Liver (tissue), 9 donors: Measurements from ENCODE around the gene GABRB1. TPM values are rescaled to one million over a fixed set of nuclear protein-coding genes. Genes with fewer than 3 reads are reported as not detected.

ENCODE experiments used
- DNase-seq: peaks from one replicate; pipeline ENCODE4 v3.0.0-alpha.2; 2017; ENCODE audit warnings: low spot score
- H3K27ac ChIP-seq, 2 donors: one replicate each; pipeline ENCODE4 v1.7.0; 2013; ENCODE audit warnings: inconsistent platforms in 2 of 2, low read length in 2 of 2, control low read depth in 1 of 2, low read depth in 1 of 2, mild to moderate bottlenecking in 1 of 2
- H3K27me3 ChIP-seq, 4 donors: one replicate each; pipeline versions ENCODE4 v1.6.1 to v1.7.0; 2013; ENCODE audit warnings: low read length in 3 of 4, inconsistent platforms in 1 of 4, mild to moderate bottlenecking in 1 of 4, moderate library complexity in 1 of 4; ENCODE audit not compliant: control insufficient read depth in 4 of 4, insufficient read depth in 4 of 4
- H3K36me3 ChIP-seq, 4 donors: one replicate each; pipeline versions ENCODE4 v1.6.1 to v1.7.0; 2013; ENCODE audit warnings: low read length in 3 of 4, mild to moderate bottlenecking in 3 of 4, low read depth in 1 of 4, moderate library complexity in 1 of 4; ENCODE audit not compliant: control insufficient read depth in 4 of 4, insufficient read depth in 3 of 4
- H3K4me1 ChIP-seq, 4 donors: one replicate each; pipeline versions ENCODE4 v1.6.1 to v1.7.0; 2013; ENCODE audit warnings: low read length in 3 of 4, mild to moderate bottlenecking in 3 of 4, moderate library complexity in 1 of 4; ENCODE audit not compliant: control insufficient read depth in 4 of 4, insufficient read depth in 4 of 4
- H3K4me3 ChIP-seq, 3 donors: one replicate each; pipeline versions ENCODE4 v1.6.1 to v1.7.0; 2013; ENCODE audit warnings: low read length in 3 of 3, control low read depth in 1 of 3, low read depth in 1 of 3, mild to moderate bottlenecking in 1 of 3
- H3K9ac ChIP-seq, 2 donors: one replicate each; pipeline ENCODE4 v1.7.0; 2013; ENCODE audit warnings: low read length in 2 of 2, mild to moderate bottlenecking in 2 of 2, moderate library complexity in 2 of 2, control low read depth in 1 of 2, low read depth in 1 of 2
- H3K9me3 ChIP-seq, 4 donors: one replicate each; pipeline versions ENCODE4 v1.6.1 to v1.7.0; 2013; ENCODE audit warnings: low read length in 3 of 4; ENCODE audit not compliant: control insufficient read depth in 4 of 4
- ATF3 ChIP-seq: IDR thresholded peaks from 2 replicates; pipeline ENCODE4 v1.6.1; 2016; ENCODE audit warnings: antibody characterized with exemption
- EGR1 ChIP-seq, 2 donors: IDR thresholded peaks; 2 replicates each; pipeline ENCODE4 v1.6.1; 2016 to 2018; ENCODE audit warnings: antibody characterized with exemption in 2 of 2, low read depth in 2 of 2
- FOXA1 ChIP-seq: IDR thresholded peaks from 2 replicates; pipeline ENCODE4 v1.6.1; 2016; ENCODE audit warnings: antibody characterized with exemption
- FOXA2 ChIP-seq: IDR thresholded peaks from 2 replicates; pipeline ENCODE4 v1.6.1; 2016; ENCODE audit warnings: antibody characterized with exemption
- GABPA ChIP-seq, 2 donors: IDR thresholded peaks in 1 of 2; conservative IDR thresholded peaks in 1 of 2; 2 replicates each; pipeline ENCODE4 v1.6.1; 2016; ENCODE audit warnings: antibody characterized with exemption in 2 of 2, mild to moderate bottlenecking in 1 of 2, moderate library complexity in 1 of 2
- HNF4A ChIP-seq, 2 donors: conservative IDR thresholded peaks; 2 replicates each; pipeline ENCODE4 v1.6.1; 2016; ENCODE audit warnings: antibody characterized with exemption in 2 of 2, mild to moderate bottlenecking in 2 of 2
- HNF4G ChIP-seq: IDR thresholded peaks from 2 replicates; pipeline ENCODE4 v1.6.1; 2016; ENCODE audit warnings: antibody characterized with exemption
- JUND ChIP-seq, 2 donors: IDR thresholded peaks; 2 replicates each; pipeline ENCODE4 v1.6.1; 2016; ENCODE audit warnings: antibody characterized with exemption in 2 of 2
- MAX ChIP-seq: IDR thresholded peaks from 2 replicates; pipeline ENCODE4 v1.6.1; 2016; ENCODE audit warnings: antibody characterized with exemption
- NR2F2 ChIP-seq: IDR thresholded peaks from 2 replicates; pipeline ENCODE4 v1.6.1; 2016; ENCODE audit warnings: antibody characterized with exemption
- RAD21 ChIP-seq, 2 donors: IDR thresholded peaks; 2 replicates each; pipeline ENCODE4 v1.6.1; 2016; ENCODE audit warnings: antibody characterized with exemption in 2 of 2, mild to moderate bottlenecking in 2 of 2
- RXRA ChIP-seq, 2 donors: IDR thresholded peaks; 2 replicates each; pipeline ENCODE4 v1.6.1; 2017 to 2018; ENCODE audit warnings: antibody characterized with exemption in 2 of 2, mild to moderate bottlenecking in 1 of 2
- SP1 ChIP-seq: IDR thresholded peaks from 2 replicates; pipeline ENCODE4 v1.6.1; 2018; ENCODE audit warnings: antibody characterized with exemption, mild to moderate bottlenecking
- TAF1 ChIP-seq: conservative IDR thresholded peaks from 2 replicates; pipeline ENCODE4 v1.6.1; 2016; ENCODE audit warnings: antibody characterized with exemption, mild to moderate bottlenecking
- YY1 ChIP-seq: IDR thresholded peaks from 2 replicates; pipeline ENCODE4 v1.6.1; 2016; ENCODE audit warnings: antibody characterized with exemption, mild to moderate bottlenecking
- ZBTB33 ChIP-seq: IDR thresholded peaks from 2 replicates; pipeline ENCODE4 v1.6.1; 2016; ENCODE audit warnings: antibody characterized with exemption
- WGBS: extraction: QIAGEN DNeasy Blood & Tissue Kit; methylation state at CpG from one replicate; pipeline ENCODE4 v1.1.7; 2013; 5-methylcytosine and 5-hydroxymethylcytosine counted together
- polyA plus RNA-seq, 2 donors: library from polyadenylated mRNA; stranded (reverse) in 1 of 2; unstranded in 1 of 2; fragments of 200-250 nt in 1 of 2; fragments of >200 nt in 1 of 2; fragmentation: Nextera tagmentation in 1 of 2; extraction: Ambion mirVana in 1 of 2; gene quantifications; one replicate each; pipeline versions ENCODE4 v1.2.1 to v1.2.3, GENCODE V29; 2013 to 2015
- total RNA-seq, 2 donors: library from RNA; depleted of rRNA; stranded (reverse); fragments of >200 nt; gene quantifications; one replicate each; pipeline ENCODE4 v1.2.3, GENCODE V29; 2014
- TF ChIP-seq, protein P1 (sequence below): IDR thresholded peaks from 2 replicates; pipeline ENCODE4 v1.6.1; 2016; ENCODE audit warnings: antibody characterized with exemption, mild to moderate bottlenecking
- TF ChIP-seq, protein P2 (sequence below): fragments of 150-350 bp; IDR thresholded peaks from 2 replicates; pipeline ENCODE4 v1.5.1; 2017; ENCODE audit warnings: improper control_type of control experiment, low read depth, low read length; ENCODE audit not compliant: missing input control
- donor health status: healthy.
- donor health status: healthy.
- donor health status: healthy.
- donor health status: healthy.
- donor health status: healthy.

Gene GABRB1
- total and polyA plus RNA-seq, 4 donors: 0.17 to 1.3 TPM; not detected in 2

DNA sequence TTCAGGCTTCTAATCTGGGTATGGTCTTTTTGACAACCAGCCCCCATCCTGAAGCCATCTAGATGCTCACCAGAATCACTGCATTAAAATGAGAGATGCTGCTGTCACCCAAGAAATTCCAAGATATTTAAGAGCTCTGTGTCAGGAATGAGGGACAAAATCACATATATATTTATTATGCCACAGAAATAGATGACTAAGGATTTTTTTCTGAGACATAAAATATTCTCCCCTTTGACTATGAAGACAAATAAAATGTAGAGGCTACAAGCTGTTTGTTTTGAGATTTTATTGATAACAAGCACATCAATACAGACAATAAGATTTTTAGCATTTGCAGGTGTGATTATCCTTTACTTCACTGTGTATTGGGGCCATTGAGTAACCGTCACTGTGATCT, 354.8 kb downstream of the GABRB1 start:
- 70% methylated on average over 1 of the region's 1 CpG for WGBS
- TF ChIP-seq HNF4A (conservative IDR thresholded peaks at IDR 0.05) (no peak), ATF3 (no peak), FOXA2 (no peak), EGR1 (IDR thresholded peaks at IDR 0.05; ENCODE audit: low read depth in 2 of 2) (no peak), FOXA1 (no peak), ZBTB33 (no peak), YY1 (no peak), SP1 (no peak), MAX (no peak), TAF1 (no peak), JUND (IDR thresholded peaks at IDR 0.05) (no peak), NR2F2 (no peak), RAD21 (IDR thresholded peaks at IDR 0.05) (no peak), GABPA (IDR thresholded peaks at IDR 0.05 in 1 of 2, conservative IDR thresholded peaks at IDR 0.05 in 1 of 2) (no peak), RXRA (IDR thresholded peaks at IDR 0.05) (no peak), HNF4G (no peak)
- TF ChIP-seq, protein P1, sequence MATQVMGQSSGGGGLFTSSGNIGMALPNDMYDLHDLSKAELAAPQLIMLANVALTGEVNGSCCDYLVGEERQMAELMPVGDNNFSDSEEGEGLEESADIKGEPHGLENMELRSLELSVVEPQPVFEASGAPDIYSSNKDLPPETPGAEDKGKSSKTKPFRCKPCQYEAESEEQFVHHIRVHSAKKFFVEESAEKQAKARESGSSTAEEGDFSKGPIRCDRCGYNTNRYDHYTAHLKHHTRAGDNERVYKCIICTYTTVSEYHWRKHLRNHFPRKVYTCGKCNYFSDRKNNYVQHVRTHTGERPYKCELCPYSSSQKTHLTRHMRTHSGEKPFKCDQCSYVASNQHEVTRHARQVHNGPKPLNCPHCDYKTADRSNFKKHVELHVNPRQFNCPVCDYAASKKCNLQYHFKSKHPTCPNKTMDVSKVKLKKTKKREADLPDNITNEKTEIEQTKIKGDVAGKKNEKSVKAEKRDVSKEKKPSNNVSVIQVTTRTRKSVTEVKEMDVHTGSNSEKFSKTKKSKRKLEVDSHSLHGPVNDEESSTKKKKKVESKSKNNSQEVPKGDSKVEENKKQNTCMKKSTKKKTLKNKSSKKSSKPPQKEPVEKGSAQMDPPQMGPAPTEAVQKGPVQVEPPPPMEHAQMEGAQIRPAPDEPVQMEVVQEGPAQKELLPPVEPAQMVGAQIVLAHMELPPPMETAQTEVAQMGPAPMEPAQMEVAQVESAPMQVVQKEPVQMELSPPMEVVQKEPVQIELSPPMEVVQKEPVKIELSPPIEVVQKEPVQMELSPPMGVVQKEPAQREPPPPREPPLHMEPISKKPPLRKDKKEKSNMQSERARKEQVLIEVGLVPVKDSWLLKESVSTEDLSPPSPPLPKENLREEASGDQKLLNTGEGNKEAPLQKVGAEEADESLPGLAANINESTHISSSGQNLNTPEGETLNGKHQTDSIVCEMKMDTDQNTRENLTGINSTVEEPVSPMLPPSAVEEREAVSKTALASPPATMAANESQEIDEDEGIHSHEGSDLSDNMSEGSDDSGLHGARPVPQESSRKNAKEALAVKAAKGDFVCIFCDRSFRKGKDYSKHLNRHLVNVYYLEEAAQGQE: no peak
- TF ChIP-seq, protein P2, sequence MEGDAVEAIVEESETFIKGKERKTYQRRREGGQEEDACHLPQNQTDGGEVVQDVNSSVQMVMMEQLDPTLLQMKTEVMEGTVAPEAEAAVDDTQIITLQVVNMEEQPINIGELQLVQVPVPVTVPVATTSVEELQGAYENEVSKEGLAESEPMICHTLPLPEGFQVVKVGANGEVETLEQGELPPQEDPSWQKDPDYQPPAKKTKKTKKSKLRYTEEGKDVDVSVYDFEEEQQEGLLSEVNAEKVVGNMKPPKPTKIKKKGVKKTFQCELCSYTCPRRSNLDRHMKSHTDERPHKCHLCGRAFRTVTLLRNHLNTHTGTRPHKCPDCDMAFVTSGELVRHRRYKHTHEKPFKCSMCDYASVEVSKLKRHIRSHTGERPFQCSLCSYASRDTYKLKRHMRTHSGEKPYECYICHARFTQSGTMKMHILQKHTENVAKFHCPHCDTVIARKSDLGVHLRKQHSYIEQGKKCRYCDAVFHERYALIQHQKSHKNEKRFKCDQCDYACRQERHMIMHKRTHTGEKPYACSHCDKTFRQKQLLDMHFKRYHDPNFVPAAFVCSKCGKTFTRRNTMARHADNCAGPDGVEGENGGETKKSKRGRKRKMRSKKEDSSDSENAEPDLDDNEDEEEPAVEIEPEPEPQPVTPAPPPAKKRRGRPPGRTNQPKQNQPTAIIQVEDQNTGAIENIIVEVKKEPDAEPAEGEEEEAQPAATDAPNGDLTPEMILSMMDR: no peak
- Histone ChIP-seq H3K4me3 (no peak overlapping the region), H3K9me3 (no peaks in the 10 kb centered on the region), H3K27ac (no peak overlapping the region), H3K4me1 (no peaks in the 10 kb centered on the region), H3K9ac (no peak overlapping the region), H3K36me3 (no peaks in the 10 kb centered on the region), H3K27me3 (no peaks in the 10 kb centered on the region)
- DNase-seq: no peak
